ENCODE measurements around the gene AUTS2. TPM values are rescaled to one million over a fixed set of nuclear protein-coding genes. Genes with fewer than 3 reads are reported as not detected.

The AUTS2 gene
- polyA plus RNA-seq, 1 donor (not counting 4 experiments of a cell fraction or from before 2014, with no cell fraction given): 4.7 TPM

GRCh38 chr7:70719125-70719524 lies 1120.8 kb downstream of the AUTS2 start:
- Histone ChIP-seq H3K9me3 (ENCODE audit: control insufficient read depth, low read depth, low read length) (peaks cover 3% of the 10 kb centered on the region), H3K9me1 (ENCODE audit: control insufficient read depth, extremely low read depth, insufficient read depth, low read length) (peaks cover 2% of the 10 kb centered on the region), H3K4me1 (ENCODE audit: control insufficient read depth, extremely low read depth, insufficient read depth, low read length) (peaks cover 29% of the 10 kb centered on the region), H3K36me3 (ENCODE audit: control insufficient read depth in 2 of 2, extremely low read depth in 1 of 2, insufficient read depth in 2 of 2, low read length in 2 of 2) (peaks cover 0 to 6% of the 10 kb centered on the region in 2 experiments), H3K9ac (ENCODE audit: control insufficient read depth, extremely low read depth, insufficient read depth, low read length) (no peak overlapping the region), H3K4me3 (ENCODE audit: control insufficient read depth in 2 of 3, extremely low read depth in 1 of 3, insufficient read depth in 2 of 3, low read depth in 1 of 3, low read length in 3 of 3) (no peak overlapping the region), H2AFZ (ENCODE audit: control insufficient read depth, low read length) (no peak overlapping the region), H3K79me2 (ENCODE audit: control insufficient read depth, insufficient read depth, low read length) (peaks cover 68% of the 10 kb centered on the region), H3K27me3 (ENCODE audit: control insufficient read depth, extremely low read depth, insufficient read depth, low read length) (no peaks in the 10 kb centered on the region), H3K27ac (ENCODE audit: control insufficient read depth, insufficient read depth, low read length) (no peak overlapping the region), H3K4me2 (ENCODE audit: control insufficient read depth, extremely low read depth, insufficient read depth, low read depth, low read length) (no peak overlapping the region), H4K20me1 (ENCODE audit: control insufficient read depth, extremely low read depth, insufficient read depth, low read length) (no peaks in the 10 kb centered on the region)
- dilution Hi-C loops (cut with MboI; ENCODE audit: extremely low pct_ligation_motif_present, low sequenced_read_pairs): no loop called here
- no peak for DNase-seq (ENCODE audit: low read depth, low spot score)
- FAIRE-seq: no peak
- TF ChIP-seq, protein P1, sequence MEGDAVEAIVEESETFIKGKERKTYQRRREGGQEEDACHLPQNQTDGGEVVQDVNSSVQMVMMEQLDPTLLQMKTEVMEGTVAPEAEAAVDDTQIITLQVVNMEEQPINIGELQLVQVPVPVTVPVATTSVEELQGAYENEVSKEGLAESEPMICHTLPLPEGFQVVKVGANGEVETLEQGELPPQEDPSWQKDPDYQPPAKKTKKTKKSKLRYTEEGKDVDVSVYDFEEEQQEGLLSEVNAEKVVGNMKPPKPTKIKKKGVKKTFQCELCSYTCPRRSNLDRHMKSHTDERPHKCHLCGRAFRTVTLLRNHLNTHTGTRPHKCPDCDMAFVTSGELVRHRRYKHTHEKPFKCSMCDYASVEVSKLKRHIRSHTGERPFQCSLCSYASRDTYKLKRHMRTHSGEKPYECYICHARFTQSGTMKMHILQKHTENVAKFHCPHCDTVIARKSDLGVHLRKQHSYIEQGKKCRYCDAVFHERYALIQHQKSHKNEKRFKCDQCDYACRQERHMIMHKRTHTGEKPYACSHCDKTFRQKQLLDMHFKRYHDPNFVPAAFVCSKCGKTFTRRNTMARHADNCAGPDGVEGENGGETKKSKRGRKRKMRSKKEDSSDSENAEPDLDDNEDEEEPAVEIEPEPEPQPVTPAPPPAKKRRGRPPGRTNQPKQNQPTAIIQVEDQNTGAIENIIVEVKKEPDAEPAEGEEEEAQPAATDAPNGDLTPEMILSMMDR (optimal IDR thresholded peaks at IDR 0.05 in 1 of 3, IDR thresholded peaks at IDR 0.05 in 1 of 3, conservative IDR thresholded peaks at IDR 0.05 in 1 of 3; ENCODE audit: extremely low read depth in 1 of 3, insufficient read depth in 2 of 3, low read length in 3 of 3): no peak
- no peak for TF ChIP-seq EZH2 (IDR thresholded peaks at IDR 0.05; ENCODE audit: low read length)

- H3K79me2 ChIP-seq (ENCODE audit: control insufficient read depth, insufficient read depth, low read length): peaks cover 65% of the 10 kb centered on the region
- peaks cover 32% of the 10 kb centered on the region for H3K4me1 ChIP-seq (ENCODE audit: control insufficient read depth, extremely low read depth, insufficient read depth, low read length)
- dilution Hi-C loops (cut with MboI; ENCODE audit: extremely low pct_ligation_motif_present, low sequenced_read_pairs): no loop called here
Measured at GRCh38 chr7:70720191-70720873, 1122.1 kb downstream of the AUTS2 start.

More at GRCh38 chr7:70720191-70720873, 1122.1 kb downstream of the AUTS2 start:
- Histone ChIP-seq H3K27me3 (ENCODE audit: control insufficient read depth, extremely low read depth, insufficient read depth, low read length) (no peaks in the 10 kb centered on the region), H3K9ac (ENCODE audit: control insufficient read depth, extremely low read depth, insufficient read depth, low read length) (no peak overlapping the region), H3K4me3 (ENCODE audit: control insufficient read depth in 2 of 3, extremely low read depth in 1 of 3, insufficient read depth in 2 of 3, low read depth in 1 of 3, low read length in 3 of 3) (peak overlapping the region in 2 of 3 experiments; percentile 13 to 37), H3K9me1 (ENCODE audit: control insufficient read depth, extremely low read depth, insufficient read depth, low read length) (peaks cover 2% of the 10 kb centered on the region), H3K36me3 (ENCODE audit: control insufficient read depth in 2 of 2, extremely low read depth in 1 of 2, insufficient read depth in 2 of 2, low read length in 2 of 2) (peaks cover 0 to 4% of the 10 kb centered on the region in 2 experiments), H2AFZ (ENCODE audit: control insufficient read depth, low read length) (peak overlapping the region; percentile 26), H3K27ac (ENCODE audit: control insufficient read depth, insufficient read depth, low read length) (peak overlapping the region; percentile 41), H3K4me2 (ENCODE audit: control insufficient read depth, extremely low read depth, insufficient read depth, low read depth, low read length) (peak overlapping the region; percentile 67), H3K9me3 (ENCODE audit: control insufficient read depth, low read depth, low read length) (no peaks in the 10 kb centered on the region), H4K20me1 (ENCODE audit: control insufficient read depth, extremely low read depth, insufficient read depth, low read length) (no peaks in the 10 kb centered on the region)
- FAIRE-seq: peak; percentile 75
- no peak for DNase-seq (ENCODE audit: low read depth, low spot score)
- no peak for TF ChIP-seq EZH2 (IDR thresholded peaks at IDR 0.05; ENCODE audit: low read length)
- TF ChIP-seq, protein P1 (optimal IDR thresholded peaks at IDR 0.05 in 1 of 3, IDR thresholded peaks at IDR 0.05 in 1 of 3, conservative IDR thresholded peaks at IDR 0.05 in 1 of 3; ENCODE audit: extremely low read depth in 1 of 3, insufficient read depth in 2 of 3, low read length in 3 of 3): no peak
